Stimulated activated naive CD8-positive, alpha-beta T cell treated with anti-CD3 and anti-CD28 coated beads, Interleukin-15, Interleukin-2, amounts not matched to agents 100 ng/mL and 50 ng/mL, for 24 hours (primary cell): ENCODE data around the gene HMGXB4.

Experiments
- H3K27ac Mint-ChIP-seq: one replicate; pipeline ENCODE4 v1.8.0; 2021; ENCODE audit warnings: mild to moderate bottlenecking, mixed read lengths
- H3K27me3 Mint-ChIP-seq: one replicate; pipeline ENCODE4 v1.8.0; 2021; ENCODE audit warnings: mixed read lengths
- H3K36me3 Mint-ChIP-seq: one replicate; pipeline ENCODE4 v1.8.0; 2021; ENCODE audit warnings: low read depth, mixed read lengths
- H3K4me1 Mint-ChIP-seq: one replicate; pipeline ENCODE4 v1.8.0; 2021; ENCODE audit warnings: low read depth, mixed read lengths
- H3K4me3 Mint-ChIP-seq: one replicate; pipeline ENCODE4 v1.8.0; 2021; ENCODE audit warnings: mild to moderate bottlenecking, mixed read lengths
- H3K9me3 Mint-ChIP-seq: one replicate; pipeline ENCODE4 v1.8.0; 2021; ENCODE audit warnings: mixed read lengths

The HMGXB4 gene

DNA sequence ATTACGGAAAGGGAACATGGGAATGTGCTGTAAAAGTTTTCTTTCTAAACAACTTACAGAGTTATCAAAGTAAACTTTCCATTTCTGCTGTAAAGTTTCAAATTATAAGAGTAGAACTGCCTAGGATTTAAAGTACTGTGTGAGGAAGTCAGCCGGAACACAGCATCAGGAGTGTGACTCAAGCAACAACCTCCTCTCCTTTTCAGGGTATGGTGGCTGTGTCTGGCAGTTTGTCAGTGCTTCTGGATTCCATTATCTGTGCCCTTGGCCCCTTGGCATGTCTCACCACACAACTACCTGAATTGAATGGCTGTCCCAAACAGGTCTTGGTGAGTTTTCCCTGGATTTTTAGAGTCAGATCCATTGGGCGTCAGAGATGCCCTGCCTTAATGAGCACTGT is 35.5 kb downstream of the HMGXB4 start:
- H3K9me3 Mint-ChIP-seq: no peaks in the 10 kb centered on the region
- H3K4me3 Mint-ChIP-seq: no peak overlapping the region
- peaks cover 7% of the 10 kb centered on the region for H3K4me1 Mint-ChIP-seq
- no peak overlapping the region for H3K27ac Mint-ChIP-seq
- no peaks in the 10 kb centered on the region for H3K27me3 Mint-ChIP-seq
- peaks cover 70% of the 10 kb centered on the region for H3K36me3 Mint-ChIP-seq

DNA sequence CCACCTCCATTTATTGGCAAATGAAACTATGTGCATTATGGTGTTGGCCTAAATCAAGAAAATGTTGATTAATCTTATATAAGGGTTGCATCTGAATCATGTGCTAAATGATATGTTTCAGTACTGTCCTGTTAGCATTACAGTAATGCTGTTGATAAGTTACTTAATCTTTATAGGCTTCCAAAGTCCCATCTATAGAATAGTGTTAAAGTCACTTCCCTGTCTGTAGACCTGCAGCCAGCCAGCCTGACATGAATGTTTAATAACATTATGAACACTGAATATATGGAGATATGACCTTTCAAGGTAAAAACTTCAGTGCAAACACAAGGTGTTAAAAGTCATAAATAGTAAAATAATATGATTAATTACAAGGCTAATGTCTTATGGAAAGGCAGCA is 38.8 kb downstream of the HMGXB4 start:
- Mint-ChIP-seq H3K9me3 (no peaks in the 10 kb centered on the region), H3K27ac (no peak overlapping the region)

DNA sequence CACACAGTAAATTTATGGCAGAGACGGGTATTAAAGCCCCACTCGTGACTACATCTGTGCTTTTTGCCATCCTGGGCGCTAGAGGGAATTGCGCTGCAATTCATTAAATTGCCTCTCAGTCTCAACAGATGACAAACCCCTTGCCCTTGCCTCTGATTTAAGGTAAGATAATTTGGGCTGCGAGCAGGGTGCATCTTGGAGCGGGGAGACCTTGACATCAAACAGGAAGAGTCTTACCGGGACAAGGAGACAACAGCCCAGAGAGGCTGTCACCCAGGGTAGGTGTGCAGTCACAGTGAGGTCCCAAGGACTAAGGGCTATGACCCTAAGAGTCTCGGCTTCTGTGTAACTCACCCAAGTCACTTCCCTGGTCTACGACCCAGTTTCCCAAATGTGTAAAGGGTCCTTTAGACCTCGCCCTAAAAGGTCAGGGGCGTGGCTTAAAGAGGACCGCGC is 42.0 kb downstream of the HMGXB4 start:
- Mint-ChIP-seq H3K27me3 (no peaks in the 10 kb centered on the region), H3K9me3 (no peaks in the 10 kb centered on the region), H3K4me1 (peaks cover 50% of the 10 kb centered on the region), H3K36me3 (peaks cover 29% of the 10 kb centered on the region), H3K27ac (peak overlapping the region; percentile 85), H3K4me3 (peak overlapping the region; percentile 83)

More for the DNA sequence above, 38.8 kb downstream of the HMGXB4 start:
- H3K36me3 Mint-ChIP-seq: peaks cover 55% of the 10 kb centered on the region
- peaks cover 28% of the 10 kb centered on the region for H3K4me1 Mint-ChIP-seq
- H3K27me3 Mint-ChIP-seq: no peaks in the 10 kb centered on the region
- no peak overlapping the region for H3K4me3 Mint-ChIP-seq

DNA sequence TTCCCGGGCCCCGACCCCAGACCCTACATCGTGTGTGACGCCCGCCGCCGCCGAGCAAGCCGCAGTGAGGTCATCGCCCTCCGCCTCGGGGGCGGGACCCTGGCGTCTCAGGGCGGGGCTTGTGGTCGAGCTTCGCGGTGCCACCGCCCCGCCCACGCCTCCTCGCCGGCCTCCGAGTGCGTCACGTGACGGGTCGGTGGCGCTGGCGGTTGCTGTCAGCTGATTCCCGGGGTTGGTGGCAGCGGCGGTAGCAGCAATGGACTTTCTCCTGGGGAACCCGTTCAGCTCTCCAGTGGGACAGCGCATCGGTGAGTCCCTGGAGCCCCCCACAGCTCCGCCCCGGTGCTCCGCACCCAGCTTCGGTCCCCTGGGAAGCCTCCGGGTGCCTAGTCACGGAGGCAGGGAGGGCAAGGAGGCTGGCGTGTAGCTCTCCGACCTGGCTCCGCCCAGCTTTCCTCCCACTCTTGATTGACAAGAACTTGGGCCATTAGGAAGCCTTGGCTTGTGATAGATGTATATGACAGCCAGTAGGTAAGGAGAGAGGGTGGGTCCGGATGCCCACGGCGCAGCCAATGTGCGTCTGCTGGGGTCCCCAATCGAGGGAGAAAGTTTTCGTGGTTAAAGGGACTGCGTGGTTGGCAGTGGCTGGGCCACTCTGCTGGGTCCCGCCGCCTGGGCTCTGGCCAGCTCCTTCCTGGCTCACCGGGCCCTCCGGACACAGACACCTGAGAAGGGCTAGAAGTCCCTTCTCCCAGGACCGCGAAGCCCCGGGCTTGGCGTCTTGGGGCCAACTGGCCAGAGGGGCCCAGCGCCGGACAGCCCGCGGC is 42.6 kb downstream of the HMGXB4 start, which contains the start of gene TOM1:
TSS of gene TOM1 (plus strand) at position 222 of the 827 bp plus-strand sequence. CDS start at position 257, 35 bp downstream.
- Mint-ChIP-seq H3K4me1 (peaks cover 53% of the 10 kb centered on the region), H3K4me3 (peak within 1 kb of the TSS; percentile 83), H3K9me3 (no peaks in the 10 kb centered on the region), H3K27ac (peak within 1 kb of the TSS; percentile 85), H3K27me3 (no peaks in the 10 kb centered on the region), H3K36me3 (peaks cover 25% of the 10 kb centered on the region)

DNA sequence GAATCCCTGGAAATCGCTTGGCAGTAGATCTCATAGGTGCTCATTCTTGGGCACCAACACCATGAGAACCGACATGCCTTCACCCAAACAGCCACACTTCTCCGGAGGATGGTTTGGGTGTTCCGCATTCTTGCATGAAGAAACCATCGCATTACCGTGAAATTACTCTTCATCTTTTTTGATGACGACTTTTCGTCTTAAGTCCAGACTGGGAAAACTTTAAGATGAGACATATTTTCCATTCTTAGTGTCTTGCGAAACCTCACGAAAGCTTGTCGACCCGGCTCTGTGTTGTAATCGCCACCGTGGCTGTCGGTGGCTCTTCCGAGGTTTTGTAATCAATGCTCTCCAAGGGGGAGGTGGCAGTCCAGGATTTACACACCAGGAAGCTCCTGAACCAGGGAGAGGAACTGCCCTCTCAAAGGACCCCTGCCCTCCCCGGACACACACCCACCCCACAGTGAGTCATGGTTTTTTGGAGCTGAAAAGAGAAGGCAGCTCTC is 44.1 kb downstream of the HMGXB4 start:
- Mint-ChIP-seq H3K27ac (peak overlapping the region; percentile 63), H3K36me3 (peaks cover 17% of the 10 kb centered on the region), H3K4me3 (peak overlapping the region; percentile 83), H3K9me3 (no peaks in the 10 kb centered on the region), H3K4me1 (peaks cover 62% of the 10 kb centered on the region), H3K27me3 (no peaks in the 10 kb centered on the region)

DNA sequence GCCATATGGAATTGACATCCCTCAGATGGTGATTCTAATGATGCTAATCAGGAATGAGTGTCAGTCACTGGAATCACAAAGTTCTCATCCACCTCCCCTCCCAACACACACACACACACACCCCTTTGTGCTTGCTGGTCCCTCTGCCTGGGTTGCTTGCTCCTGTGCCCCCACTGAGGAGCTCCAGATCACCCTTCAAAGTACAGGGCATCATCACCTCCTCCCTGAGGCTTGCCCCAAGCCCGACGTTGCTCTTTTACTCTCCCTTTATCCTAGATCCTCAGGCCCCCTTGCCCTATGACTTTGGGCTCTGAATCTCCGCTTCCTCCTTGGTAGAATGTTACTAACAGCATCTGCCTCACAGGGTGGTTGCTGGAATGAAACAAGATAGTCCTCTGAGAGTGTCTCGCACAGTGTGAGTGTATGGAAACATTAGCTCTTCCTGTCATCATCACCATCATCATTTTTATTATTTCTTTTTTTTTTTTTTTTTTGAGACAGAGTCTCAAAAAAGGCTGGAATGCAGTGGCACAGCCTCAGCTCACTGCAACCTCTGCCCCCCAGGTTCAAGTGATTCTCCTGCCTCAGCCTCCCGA is 45.8 kb downstream of the HMGXB4 start:
- H3K9me3 Mint-ChIP-seq: no peaks in the 10 kb centered on the region
- H3K4me1 Mint-ChIP-seq: peaks cover 73% of the 10 kb centered on the region
- H3K36me3 Mint-ChIP-seq: peaks cover 6% of the 10 kb centered on the region
- no peak overlapping the region for H3K4me3 Mint-ChIP-seq
- H3K27me3 Mint-ChIP-seq: no peaks in the 10 kb centered on the region
- H3K27ac Mint-ChIP-seq: peak overlapping the region; percentile 2

DNA sequence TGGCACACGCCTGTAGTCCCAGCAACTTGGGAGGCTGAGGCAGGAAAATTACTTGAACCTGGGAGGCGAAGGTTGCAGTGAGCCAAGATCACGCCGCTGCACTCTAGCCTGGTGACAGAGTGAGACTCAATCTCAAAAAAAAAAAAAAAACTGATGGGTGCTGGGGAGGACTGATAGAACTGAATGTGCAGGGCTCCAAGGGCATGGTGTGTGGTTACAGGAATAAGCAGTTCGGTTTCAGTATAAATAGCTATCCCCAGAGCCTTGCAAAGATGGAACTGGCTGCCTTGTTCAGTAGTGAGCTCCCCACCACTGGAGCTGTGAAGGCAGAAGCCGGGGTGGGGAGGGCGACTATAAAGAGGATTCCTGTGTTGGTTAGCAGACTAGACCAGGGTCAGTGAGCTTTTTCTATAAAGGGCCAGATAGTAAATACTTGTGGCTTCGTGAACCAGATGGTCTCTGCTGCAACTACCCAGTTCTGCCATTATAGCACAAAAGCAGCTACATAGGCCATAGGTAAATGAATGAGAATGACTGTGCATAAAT is 48.3 kb downstream of the HMGXB4 start:
- H3K27me3 Mint-ChIP-seq: no peaks in the 10 kb centered on the region
- H3K9me3 Mint-ChIP-seq: no peaks in the 10 kb centered on the region
- H3K4me3 Mint-ChIP-seq: no peak overlapping the region
- no peaks in the 10 kb centered on the region for H3K36me3 Mint-ChIP-seq
- H3K4me1 Mint-ChIP-seq: peaks cover 79% of the 10 kb centered on the region
- no peak overlapping the region for H3K27ac Mint-ChIP-seq

DNA sequence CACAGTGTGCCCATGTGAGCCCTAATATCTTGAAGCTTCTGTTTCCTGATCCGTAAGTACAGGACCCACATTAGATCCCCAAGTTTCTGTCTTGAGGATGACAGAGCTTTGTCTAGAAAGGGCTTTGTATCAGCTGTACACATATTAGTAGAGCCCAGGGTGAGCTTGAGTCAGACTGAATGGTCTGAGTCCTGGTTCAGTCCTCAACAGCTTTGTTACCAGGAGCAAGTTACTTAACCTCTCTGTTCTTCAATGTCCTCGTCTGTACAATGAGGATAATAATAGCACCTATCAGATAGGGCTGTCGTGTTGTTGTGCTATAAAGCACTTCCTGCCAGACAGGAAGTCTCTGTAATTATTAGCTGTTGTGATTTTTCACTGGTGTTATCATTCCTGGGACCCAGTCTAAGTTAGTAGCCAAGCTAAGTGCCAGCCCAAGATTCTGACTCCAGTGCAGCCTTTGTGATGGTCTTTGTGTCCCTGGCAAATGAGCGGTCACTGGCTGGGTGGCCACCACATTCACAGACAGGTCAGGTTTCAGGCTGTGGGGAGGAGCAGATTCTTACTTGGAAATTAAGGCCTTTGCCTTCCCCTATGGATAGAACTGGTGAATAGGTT is 49.2 kb downstream of the HMGXB4 start:
- Mint-ChIP-seq H3K27ac (peak overlapping the region; percentile 23), H3K36me3 (no peaks in the 10 kb centered on the region), H3K4me1 (peaks cover 79% of the 10 kb centered on the region), H3K27me3 (no peaks in the 10 kb centered on the region), H3K4me3 (no peak overlapping the region), H3K9me3 (no peaks in the 10 kb centered on the region)

DNA sequence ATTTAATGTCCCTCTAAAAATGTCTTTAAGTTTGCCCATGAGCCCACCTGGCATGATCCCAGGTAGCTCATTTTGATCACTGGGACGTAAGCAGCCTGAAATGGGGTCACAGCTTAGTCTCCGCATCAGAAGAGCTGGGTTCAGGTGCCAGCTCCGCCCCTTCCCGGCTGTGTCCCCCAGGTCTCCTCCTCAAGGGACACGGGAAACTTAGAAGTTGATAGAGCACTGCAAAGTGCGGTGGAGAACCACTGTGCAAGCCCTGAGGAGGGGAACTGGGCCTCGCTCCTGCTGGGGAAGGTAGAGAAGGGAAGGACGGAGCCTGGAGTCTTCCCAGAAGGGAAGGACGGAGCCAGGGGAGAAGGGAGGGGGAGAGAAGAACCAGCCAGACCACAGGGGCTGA is 50.1 kb downstream of the HMGXB4 start:
- no peak overlapping the region for H3K4me3 Mint-ChIP-seq
- H3K27me3 Mint-ChIP-seq: no peaks in the 10 kb centered on the region
- H3K9me3 Mint-ChIP-seq: no peaks in the 10 kb centered on the region
- H3K4me1 Mint-ChIP-seq: peaks cover 82% of the 10 kb centered on the region
- peak overlapping the region; percentile 52 for H3K27ac Mint-ChIP-seq
- no peaks in the 10 kb centered on the region for H3K36me3 Mint-ChIP-seq

DNA sequence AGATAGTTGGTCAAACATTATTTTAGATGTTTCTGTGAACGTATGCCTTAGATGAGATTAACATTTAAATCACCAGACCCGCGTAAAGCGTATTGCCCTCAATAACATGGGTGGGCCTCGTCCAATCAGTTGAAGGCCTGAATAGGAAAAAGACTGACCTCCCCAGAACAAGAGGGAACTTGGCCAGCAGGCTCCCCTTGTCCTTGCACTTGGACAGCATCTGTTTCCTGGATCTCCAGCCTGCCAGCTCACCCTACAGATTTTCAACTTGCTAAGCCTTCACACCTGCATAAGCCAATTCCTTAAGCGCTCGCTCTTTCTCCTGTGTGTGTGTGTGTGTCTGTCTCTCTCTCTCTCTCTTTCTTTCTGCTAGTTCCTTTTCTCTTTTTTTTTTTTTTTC is 50.6 kb downstream of the HMGXB4 start:
- no peaks in the 10 kb centered on the region for H3K27me3 Mint-ChIP-seq
- H3K4me1 Mint-ChIP-seq: peaks cover 82% of the 10 kb centered on the region
- H3K4me3 Mint-ChIP-seq: no peak overlapping the region
- H3K9me3 Mint-ChIP-seq: no peaks in the 10 kb centered on the region
- H3K27ac Mint-ChIP-seq: peak overlapping the region; percentile 52
- no peaks in the 10 kb centered on the region for H3K36me3 Mint-ChIP-seq

DNA sequence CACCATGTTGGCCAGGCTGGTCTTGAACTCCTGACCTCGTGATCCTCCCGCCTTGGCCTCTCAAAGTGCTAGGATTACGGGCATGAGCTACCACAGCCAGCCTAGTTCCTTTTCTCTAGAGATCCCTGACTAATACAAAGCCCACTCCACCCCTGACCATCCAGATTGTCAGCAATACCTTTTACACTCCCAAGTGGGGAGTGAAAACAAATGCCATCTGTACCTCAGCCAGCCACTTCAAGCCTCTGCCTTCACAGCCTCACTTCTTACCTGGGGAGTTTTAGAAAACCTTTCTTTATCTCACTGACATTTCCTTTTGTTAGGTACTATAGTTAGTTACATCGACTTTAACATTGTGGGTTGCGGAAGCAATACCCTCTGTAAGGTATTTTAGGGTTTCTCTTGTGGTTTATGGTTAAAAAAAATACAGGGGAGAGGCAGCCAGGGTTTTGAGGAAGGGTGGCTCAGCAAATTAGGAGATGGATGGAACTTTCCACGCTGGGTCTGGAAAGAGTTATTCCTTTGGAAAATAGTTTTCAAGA is 51.3 kb downstream of the HMGXB4 start:
- Mint-ChIP-seq H3K4me1 (peaks cover 84% of the 10 kb centered on the region), H3K4me3 (peak overlapping the region; percentile 30), H3K27ac (peak overlapping the region; percentile 21), H3K9me3 (no peaks in the 10 kb centered on the region), H3K27me3 (no peaks in the 10 kb centered on the region), H3K36me3 (no peaks in the 10 kb centered on the region)

DNA sequence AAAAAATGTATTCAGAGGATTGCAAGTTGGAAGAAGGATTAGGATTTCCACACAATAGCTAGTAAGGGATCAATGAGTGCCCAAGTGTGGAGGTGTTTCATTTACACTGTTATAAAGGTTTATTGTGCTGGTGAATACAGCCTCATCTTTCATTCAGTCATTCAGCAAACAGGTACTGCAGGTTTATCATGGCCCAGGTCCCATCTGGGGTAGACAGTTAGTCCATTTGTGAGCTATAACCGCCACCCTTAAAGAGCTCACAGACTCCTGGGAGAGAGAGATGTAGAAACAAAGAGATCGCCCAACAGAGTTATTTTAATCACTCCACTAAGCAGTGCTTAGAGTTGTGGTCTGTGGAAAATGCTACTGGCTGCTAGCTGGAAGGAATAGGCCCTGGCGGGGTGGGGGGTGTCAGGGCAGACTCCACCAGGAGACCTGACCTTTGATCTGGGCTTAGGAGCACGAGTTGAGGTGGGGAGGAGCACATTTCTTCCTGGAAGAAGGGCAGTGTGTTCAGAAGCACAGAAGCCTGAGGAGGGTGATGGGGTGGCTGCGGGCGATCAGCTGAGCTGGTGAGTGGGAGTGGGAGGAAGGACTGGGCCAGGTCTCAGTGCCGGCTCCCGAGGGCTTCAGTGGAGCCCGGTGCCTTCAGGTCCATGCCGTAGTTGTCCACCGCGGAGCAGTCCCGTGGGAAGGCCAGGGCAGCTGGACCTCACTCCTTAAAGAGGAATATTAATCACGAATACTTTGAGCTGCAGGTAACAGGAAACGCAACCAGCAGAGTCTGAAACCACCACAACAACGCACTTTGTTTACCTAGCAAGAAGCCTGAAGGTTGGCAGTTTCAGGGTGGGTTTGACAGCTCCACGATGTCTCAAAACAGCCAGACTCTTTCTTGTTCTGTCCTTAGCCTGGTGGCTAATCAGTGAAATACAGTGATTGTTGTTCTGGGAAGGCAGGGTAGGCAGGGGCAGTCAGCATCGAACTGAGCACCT is 53.6 kb downstream of the HMGXB4 start:
- Mint-ChIP-seq H3K27ac (peak overlapping the region; percentile 66), H3K36me3 (no peaks in the 10 kb centered on the region), H3K27me3 (no peaks in the 10 kb centered on the region), H3K4me3 (no peak overlapping the region), H3K4me1 (peaks cover 82% of the 10 kb centered on the region), H3K9me3 (no peaks in the 10 kb centered on the region)

DNA sequence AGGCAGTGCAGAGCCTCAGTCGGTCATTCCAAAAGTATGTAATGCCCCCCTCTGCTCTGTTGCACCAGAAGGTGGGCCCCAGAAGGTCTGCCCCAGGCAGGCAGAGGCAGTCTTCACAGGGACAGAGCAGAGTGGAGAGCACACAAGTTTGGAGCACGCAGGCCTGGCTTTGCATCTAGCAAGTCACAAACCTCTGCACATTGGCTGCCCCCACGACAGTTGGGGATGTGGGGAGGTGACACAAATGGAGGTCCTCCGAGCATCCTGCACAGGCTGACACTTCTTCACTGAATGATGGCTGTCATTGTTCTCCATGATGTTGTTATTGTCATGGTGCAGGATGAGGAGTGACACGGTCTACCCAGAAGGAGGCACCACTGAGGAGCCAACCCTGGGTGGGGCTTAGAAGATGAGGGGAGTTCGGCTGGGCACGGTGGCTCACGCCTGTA is 54.3 kb downstream of the HMGXB4 start:
- Mint-ChIP-seq H3K27ac (no peak overlapping the region), H3K4me1 (peaks cover 75% of the 10 kb centered on the region), H3K27me3 (no peaks in the 10 kb centered on the region), H3K4me3 (no peak overlapping the region), H3K9me3 (no peaks in the 10 kb centered on the region), H3K36me3 (no peaks in the 10 kb centered on the region)
